Trophoblast cell (in vitro differentiated cells and primary cell): Measurements from ENCODE around the gene JARID2.
A peak's percentile ranks its signal among the peaks of the same experiment; 100 is the strongest.

Experiments used
- DNase-seq, 2 donors: peaks; one replicate each; pipeline ENCODE4 v3.0.0-alpha.2; 2016
- H2AFZ ChIP-seq: 2 replicates; pipeline ENCODE4 v1.6.1; 2013; ENCODE audit warnings: low read length, moderate library complexity, mild to moderate bottlenecking; ENCODE audit not compliant: insufficient read depth, poor library complexity
- H2AK5ac ChIP-seq: 2 replicates; pipeline ENCODE4 v1.6.1; 2013; ENCODE audit warnings: mild to moderate bottlenecking, low read length
- H2BK120ac ChIP-seq: 2 replicates; pipeline ENCODE4 v1.6.1; 2013; ENCODE audit warnings: low read length, mild to moderate bottlenecking, moderate library complexity; ENCODE audit not compliant: insufficient read depth, poor library complexity
- H2BK12ac ChIP-seq: 2 replicates; pipeline ENCODE4 v1.6.1; 2013; ENCODE audit warnings: mild to moderate bottlenecking, low read length, moderate library complexity
- H2BK5ac ChIP-seq: 2 replicates; pipeline ENCODE4 v1.6.1; 2013; ENCODE audit warnings: low read length, low read depth, moderate library complexity, mild to moderate bottlenecking; ENCODE audit not compliant: poor library complexity
- H3K14ac ChIP-seq: 2 replicates; pipeline ENCODE4 v1.6.1; 2013; ENCODE audit warnings: mild to moderate bottlenecking, low read length
- H3K18ac ChIP-seq: 2 replicates; pipeline ENCODE4 v1.6.1; 2013; ENCODE audit warnings: mild to moderate bottlenecking, low read length
- H3K23ac ChIP-seq: 2 replicates; pipeline ENCODE4 v1.6.1; 2013; ENCODE audit warnings: low read length
- H3K27ac ChIP-seq: 2 replicates; pipeline ENCODE4 v1.5.1; 2013; ENCODE audit warnings: low read depth, mild to moderate bottlenecking, inconsistent platforms, low read length, moderate library complexity
- H3K27me3 ChIP-seq: 2 replicates; pipeline ENCODE4 v1.6.1; 2013; ENCODE audit warnings: inconsistent platforms, mild to moderate bottlenecking, low read length, moderate library complexity; ENCODE audit not compliant: insufficient read depth
- H3K36me3 ChIP-seq, 2 experiments: 1 replicate in 1 of 2; 2 replicates in 1 of 2; pipeline ENCODE4 v1.6.1; 2013; ENCODE audit warnings: low read length in 2 of 2, mild to moderate bottlenecking in 2 of 2, moderate library complexity in 1 of 2; ENCODE audit not compliant: insufficient read depth in 2 of 2, control insufficient read depth in 1 of 2
- H3K4ac ChIP-seq: 2 replicates; pipeline ENCODE4 v1.6.1; 2013; ENCODE audit warnings: low read depth, mild to moderate bottlenecking, low read length, moderate library complexity
- H3K4me1 ChIP-seq, 2 experiments: 1 replicate in 1 of 2; 2 replicates in 1 of 2; pipeline ENCODE4 v1.6.1; 2013; ENCODE audit warnings: low read length in 2 of 2, mild to moderate bottlenecking in 2 of 2, moderate library complexity in 1 of 2; ENCODE audit not compliant: insufficient read depth in 2 of 2, control insufficient read depth in 1 of 2
- H3K4me2 ChIP-seq: 2 replicates; pipeline ENCODE4 v1.6.1; 2013; ENCODE audit warnings: inconsistent platforms, mild to moderate bottlenecking, low read length, moderate library complexity
- H3K4me3 ChIP-seq: 2 replicates; pipeline ENCODE4 v1.5.1; 2013; ENCODE audit warnings: mild to moderate bottlenecking, low read depth, low read length, inconsistent platforms
- H3K79me1 ChIP-seq: one replicate; pipeline ENCODE4 v1.6.1; 2013; ENCODE audit warnings: low read length
- H3K79me2 ChIP-seq: 2 replicates; pipeline ENCODE4 v1.6.1; 2013; ENCODE audit warnings: low read length, mild to moderate bottlenecking; ENCODE audit not compliant: control insufficient read depth, insufficient read depth, poor library complexity
- H3K9ac ChIP-seq: 2 replicates; pipeline ENCODE4 v1.6.1; 2013; ENCODE audit warnings: mild to moderate bottlenecking, low read length
- H3K9me3 ChIP-seq: 2 replicates; pipeline ENCODE4 v1.6.1; 2013; ENCODE audit warnings: low read depth, mild to moderate bottlenecking, control low read depth, inconsistent platforms, low read length; ENCODE audit not compliant: insufficient read depth
- H4K12ac ChIP-seq: 2 replicates; pipeline ENCODE4 v1.6.1; 2013; ENCODE audit warnings: low read depth, mild to moderate bottlenecking, low read length, moderate library complexity
- H4K8ac ChIP-seq: 2 replicates; pipeline ENCODE4 v1.6.1; 2013; ENCODE audit warnings: low read depth, mild to moderate bottlenecking, low read length, moderate library complexity
- H4K91ac ChIP-seq: one replicate; pipeline ENCODE4 v1.6.1; 2013; ENCODE audit warnings: low read depth, mild to moderate bottlenecking, low read length, moderate library complexity
- WGBS: extraction: QIAGEN DNeasy Blood & Tissue Kit; methylation state at CpG from one replicate; pipeline ENCODE4 v1.1.7; 2013; ENCODE audit warnings: missing lambda C conversion rate; ENCODE audit not compliant: insufficient read length, insufficient coverage; ENCODE audit errors: extremely low coverage; 5-methylcytosine and 5-hydroxymethylcytosine counted together

The JARID2 gene

DNA sequence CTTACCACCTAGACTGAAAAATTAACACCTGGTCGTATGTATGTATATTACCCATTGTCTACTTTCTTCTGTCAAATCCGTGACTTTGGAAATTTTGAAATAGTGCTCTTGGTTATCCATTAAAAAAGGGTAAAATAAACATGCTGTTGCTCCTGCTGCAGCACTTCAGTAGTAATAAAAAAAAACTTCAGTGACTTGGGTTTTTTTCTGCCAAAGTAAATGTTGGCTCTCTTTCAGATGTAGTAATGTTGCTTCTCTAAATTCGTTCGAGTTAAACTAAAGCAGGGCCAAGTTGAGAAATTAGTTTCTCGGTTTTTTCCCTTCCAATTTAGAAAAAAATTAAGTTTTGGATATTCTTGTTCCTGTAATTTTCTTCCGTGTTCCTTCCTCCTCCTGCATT, 34.2 kb downstream of the JARID2 start:
- Histone ChIP-seq H3K79me1 (no peaks in the 10 kb centered on the region), H3K79me2 (peaks cover 2% of the 10 kb centered on the region), H3K27me3 (no peaks in the 10 kb centered on the region), H3K36me3 (no peaks in the 10 kb centered on the region), H2AFZ (no peak overlapping the region), H4K8ac (no peak overlapping the region), H3K9me3 (no peaks in the 10 kb centered on the region), H3K18ac (no peak overlapping the region), H3K4ac (no peak overlapping the region), H3K4me3 (no peak overlapping the region), H3K4me1 (peaks cover 0 to 9% of the 10 kb centered on the region in 2 experiments), H3K4me2 (no peak overlapping the region), H2BK120ac (no peak overlapping the region), H2BK12ac (no peak overlapping the region), H3K14ac (no peak overlapping the region), H3K9ac (no peak overlapping the region), H2AK5ac (no peak overlapping the region), H4K91ac (no peak overlapping the region), H3K23ac (no peak overlapping the region), H3K27ac (no peak overlapping the region), H2BK5ac (no peak overlapping the region), H4K12ac (no peak overlapping the region)
- no peak for DNase-seq
- WGBS = no CpG with 5 or more reads among the region's 6 CpGs

- no peaks in the 10 kb centered on the region for H3K9me3 ChIP-seq
- DNase-seq = peak; percentile 84 to 93
- H2BK5ac ChIP-seq = no peak overlapping the region
- no peaks in the 10 kb centered on the region for H3K36me3 ChIP-seq
- H3K18ac ChIP-seq = no peak overlapping the region
- no peak overlapping the region for H3K4me3 ChIP-seq
- H3K4me1 ChIP-seq = peaks cover 0 to 9% of the 10 kb centered on the region in 2 experiments
- H4K8ac ChIP-seq = no peak overlapping the region
- no peak overlapping the region for H4K12ac ChIP-seq
- H3K23ac ChIP-seq = no peak overlapping the region
- H3K27ac ChIP-seq = no peak overlapping the region
- H2BK12ac ChIP-seq = no peak overlapping the region
- H2AFZ ChIP-seq = no peak overlapping the region
- H3K4me2 ChIP-seq = no peak overlapping the region
- no peaks in the 10 kb centered on the region for H3K27me3 ChIP-seq
- H2AK5ac ChIP-seq = no peak overlapping the region
- peaks cover 2% of the 10 kb centered on the region for H3K79me2 ChIP-seq
- no peak overlapping the region for H3K9ac ChIP-seq
- no CpG with 5 or more reads among the region's 8 CpGs for WGBS
- H2BK120ac ChIP-seq = no peak overlapping the region
- no peak overlapping the region for H3K14ac ChIP-seq
- H4K91ac ChIP-seq = no peak overlapping the region
- H3K4ac ChIP-seq = no peak overlapping the region
- H3K79me1 ChIP-seq = no peaks in the 10 kb centered on the region
Observed at GRCh38 chr6:15280961-15281360, 35.1 kb downstream of the JARID2 start.

DNA sequence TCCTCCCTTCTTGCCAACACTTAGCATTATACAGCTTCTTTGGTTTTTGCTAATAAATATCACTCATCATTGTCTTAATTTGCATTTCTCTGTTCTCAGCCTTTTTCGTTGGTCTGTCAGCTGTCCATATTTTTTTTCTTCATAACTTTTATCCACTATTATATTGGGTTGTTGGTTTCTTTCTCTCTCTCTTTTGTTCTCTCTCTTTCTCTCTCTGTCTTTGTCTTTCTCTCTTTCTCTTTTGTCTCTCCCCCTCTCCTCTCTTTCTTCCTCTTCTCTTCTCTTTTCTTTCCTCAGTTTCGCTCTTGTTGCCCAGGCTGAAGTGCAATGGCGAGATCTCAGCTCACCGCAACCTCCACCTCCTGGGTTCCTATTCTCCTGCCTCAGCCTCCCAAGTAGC, 36.5 kb downstream of the JARID2 start:
- no peak overlapping the region for H4K8ac ChIP-seq
- peaks cover 1% of the 10 kb centered on the region for H3K79me2 ChIP-seq
- H3K18ac ChIP-seq = no peak overlapping the region
- no peak overlapping the region for H3K9ac ChIP-seq
- no peak overlapping the region for H2BK120ac ChIP-seq
- H3K9me3 ChIP-seq = no peaks in the 10 kb centered on the region
- H3K27me3 ChIP-seq = no peaks in the 10 kb centered on the region
- H3K27ac ChIP-seq = no peak overlapping the region
- H3K4me3 ChIP-seq = no peak overlapping the region
- H3K79me1 ChIP-seq = no peaks in the 10 kb centered on the region
- no peak overlapping the region for H4K91ac ChIP-seq
- no peak overlapping the region for H3K14ac ChIP-seq
- no peaks in the 10 kb centered on the region for H3K36me3 ChIP-seq
- H4K12ac ChIP-seq = no peak overlapping the region
- no peak overlapping the region for H2BK5ac ChIP-seq
- H2BK12ac ChIP-seq = no peak overlapping the region
- no peak overlapping the region for H2AK5ac ChIP-seq
- H2AFZ ChIP-seq = no peak overlapping the region
- H3K4ac ChIP-seq = no peak overlapping the region
- no peak for DNase-seq
- no CpG with 5 or more reads among the region's 4 CpGs for WGBS
- peaks cover 0 to 6% of the 10 kb centered on the region in 2 experiments for H3K4me1 ChIP-seq
- no peak overlapping the region for H3K23ac ChIP-seq
- H3K4me2 ChIP-seq = no peak overlapping the region

- Histone ChIP-seq H3K4me2 (no peak overlapping the region), H3K79me2 (peaks cover 1% of the 10 kb centered on the region), H3K9ac (no peak overlapping the region), H4K8ac (no peak overlapping the region), H2BK12ac (no peak overlapping the region), H3K27me3 (no peaks in the 10 kb centered on the region), H3K27ac (no peak overlapping the region), H3K14ac (no peak overlapping the region), H3K23ac (no peak overlapping the region), H2BK5ac (no peak overlapping the region), H2AFZ (no peak overlapping the region), H3K4me3 (no peak overlapping the region), H4K12ac (no peak overlapping the region), H3K79me1 (no peaks in the 10 kb centered on the region), H3K4ac (no peak overlapping the region), H3K4me1 (peaks cover 0 to 6% of the 10 kb centered on the region in 2 experiments), H4K91ac (no peak overlapping the region), H2AK5ac (no peak overlapping the region), H2BK120ac (no peak overlapping the region), H3K18ac (no peak overlapping the region), H3K36me3 (no peaks in the 10 kb centered on the region), H3K9me3 (no peaks in the 10 kb centered on the region)
- no CpG with 5 or more reads among the region's 3 CpGs for WGBS
- no peak for DNase-seq
Observed at GRCh38 chr6:15283986-15284361, 38.1 kb downstream of the JARID2 start.
